ENCODE data around the gene XPO5.

DNA sequence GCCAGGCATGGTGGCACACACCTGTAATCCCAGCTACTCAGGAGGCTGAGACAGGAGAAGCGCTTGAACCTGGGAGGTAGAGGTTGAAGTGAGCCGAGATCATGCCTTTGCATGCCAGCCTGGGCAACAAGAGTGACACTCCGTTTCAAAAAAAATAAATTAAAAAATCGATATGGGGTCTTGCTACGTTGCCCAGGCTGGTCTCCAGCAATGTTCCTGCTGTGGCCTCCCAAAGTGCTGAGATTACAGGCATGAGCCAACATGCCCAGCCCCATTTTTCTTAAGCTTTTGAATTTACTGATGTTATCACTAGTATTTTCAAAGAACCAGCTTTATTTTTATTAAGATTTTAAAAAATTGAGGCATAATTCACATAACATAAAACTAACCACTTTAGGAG lies 35.3 kb downstream of the XPO5 start:
- no peak for TF ChIP-seq GATA2 (IDR thresholded peaks at IDR 0.05; ENCODE audit: low read depth, low read length)
- TF ChIP-seq GATA3 (IDR thresholded peaks at IDR 0.05; ENCODE audit: low read depth, low read length): no peak

All from SH-SY5Y (cell line).